K562 (cell line): ENCODE measurements around the gene MAST1. TPM values are rescaled to one million over a fixed set of nuclear protein-coding genes. Genes with fewer than 3 reads are reported as not detected.

Experiments
- ARID2 ChIP-seq: fragments of 450-650 bp; IDR thresholded peaks from 2 replicates; pipeline ENCODE4 v1.6.1; 2017; ENCODE audit warnings: antibody characterized with exemption, mild to moderate bottlenecking
- BRF1 ChIP-seq: IDR thresholded peaks from 3 replicates; pipeline ENCODE4 v1.6.1; 2011; ENCODE audit warnings: borderline replicate concordance, mild to moderate bottlenecking; ENCODE audit not compliant: insufficient read length; ENCODE audit errors: extremely low read depth
- COPS2 ChIP-seq: fragments of 450-650 bp; conservative IDR thresholded peaks from 2 replicates; pipeline ENCODE4 v1.6.1; 2016; ENCODE audit warnings: mild to moderate bottlenecking, moderate library complexity
- CTBP1 ChIP-seq: fragments of 450-650 bp; IDR thresholded peaks from 2 replicates; pipeline ENCODE4 v1.6.1; 2016; ENCODE audit warnings: borderline replicate concordance
- DNMT1 ChIP-seq: fragments of 450-650 bp; IDR thresholded peaks from 2 replicates; pipeline ENCODE4 v1.6.1; 2016; ENCODE audit warnings: antibody characterized with exemption, mild to moderate bottlenecking
- ESRRA ChIP-seq: fragments of 450-650 bp; IDR thresholded peaks from 2 replicates; pipeline ENCODE4 v1.6.1; 2014; ENCODE audit warnings: low read depth, mild to moderate bottlenecking, moderate library complexity, borderline replicate concordance
- MED1 ChIP-seq: sonication (generic); formaldehyde crosslinking; IDR thresholded peaks from 2 replicates; pipeline ENCODE4 v1.8.1; 2023; ENCODE audit warnings: missing genetic modification reagents, borderline replicate concordance
- NCOA2 ChIP-seq, 2 experiments: fragments of 450-650 bp; IDR thresholded peaks; 2 replicates each; pipeline ENCODE4 v1.6.1; 2018; ENCODE audit warnings: mild to moderate bottlenecking in 2 of 2, moderate library complexity in 1 of 2; ENCODE audit not compliant: partially characterized antibody in 2 of 2
- POLR3A ChIP-seq: IDR thresholded peaks from 2 replicates; pipeline ENCODE4 v1.6.1; 2011; ENCODE audit warnings: borderline replicate concordance, mild to moderate bottlenecking, moderate library complexity; ENCODE audit not compliant: insufficient read length, insufficient read depth; ENCODE audit errors: extremely low read depth
- PRMT5 ChIP-seq: sonication (generic); formaldehyde crosslinking; IDR thresholded peaks from 2 replicates; pipeline ENCODE4 v1.5.0; 2020; ENCODE audit warnings: missing genetic modification reagents
- SP1 ChIP-seq: sonication (generic); formaldehyde crosslinking; IDR thresholded peaks from 2 replicates; pipeline ENCODE4 v1.8.1; 2022; ENCODE audit warnings: mild to moderate bottlenecking, missing genetic modification reagents
- TAF15 ChIP-seq: fragments of 200-400 bp; formaldehyde crosslinking; IDR thresholded peaks from 2 replicates; pipeline ENCODE4 v1.6.1; 2017; ENCODE audit warnings: mild to moderate bottlenecking, low read depth, low read length, moderate library complexity
- TBL1XR1 ChIP-seq, 2 experiments: IDR thresholded peaks; 2 replicates each; pipeline ENCODE4 v1.6.1; 2012; ENCODE audit warnings: improper control_type of control experiment in 2 of 2, low read length in 2 of 2, mild to moderate bottlenecking in 1 of 2
- TEAD2 ChIP-seq: fragments of 450-650 bp; IDR thresholded peaks from 2 replicates; pipeline ENCODE4 v1.6.1; 2016; ENCODE audit warnings: missing genetic modification characterization, control low read depth, missing compliant biosample characterization
- TRIM24 ChIP-seq, 2 experiments: fragments of 450-650 bp; IDR thresholded peaks; 2 replicates each; pipeline ENCODE4 v1.6.1; 2016
- ZNF140 ChIP-seq: fragments of 250-450 bp; sonication (Bioruptor Pico); IDR thresholded peaks from 2 replicates; pipeline ENCODE4 v1.8.0; 2021; ENCODE audit warnings: moderate library complexity, mild to moderate bottlenecking, inconsistent platforms
- ZNF24 ChIP-seq: fragments of 450-650 bp; IDR thresholded peaks from 2 replicates; pipeline ENCODE4 v1.6.1; 2016
- ZNF253 ChIP-seq: fragments of 250-450 bp; sonication (Bioruptor Pico); conservative IDR thresholded peaks from 2 replicates; pipeline ENCODE4 v1.6.1; 2021; ENCODE audit warnings: mild to moderate bottlenecking
- ZNF324 ChIP-seq: fragments of 250-450 bp; sonication (Bioruptor Pico); IDR thresholded peaks from 2 replicates; pipeline ENCODE4 v1.4.0; 2020; ENCODE audit warnings: mild to moderate bottlenecking
- ZSCAN29 ChIP-seq: fragments of 450-650 bp; IDR thresholded peaks from 2 replicates; pipeline ENCODE4 v1.6.1; 2017
- polyA plus RNA-seq, 8 experiments: library from polyadenylated mRNA; depleted of rRNA in 4 of 8; stranded (reverse) in 5 of 8; unstranded in 3 of 8; fragments of >200 nt; fragmentation: Nextera tagmentation in 2 of 8; fragmentation: Illumina TruSeq in 1 of 8; extraction: Ambion mirVana in 2 of 8; extraction: Trizol in 1 of 8; gene quantifications; 2 replicates each; pipeline versions ENCODE4 v1.2.1 to v1.2.3, GENCODE V29; 2011 to 2014; ENCODE audit warnings: inconsistent platforms in 1 of 8, missing spikeins in 1 of 8
- total RNA-seq, 7 experiments: library from RNA; depleted of rRNA in 6 of 7; stranded (reverse); fragments of >200 nt in 6 of 7; fragmentation: Illumina TruSeq in 2 of 7; extraction: Trizol in 2 of 7; gene quantifications; 2 replicates each; pipeline versions ENCODE4 v1.2.1 to v1.2.3, GENCODE V29; 2011 to 2021; ENCODE audit warnings: low replicate concordance in 1 of 7
- TF ChIP-seq, protein P1 (sequence below): IDR thresholded peaks from 2 replicates; pipeline ENCODE4 v1.6.1; 2011; ENCODE audit warnings: borderline replicate concordance, low read depth, mild to moderate bottlenecking, moderate library complexity, low read length; ENCODE audit not compliant: insufficient read depth, poor library complexity, severe bottlenecking
- TF ChIP-seq, protein P2 (sequence below), 3 experiments: fragments of 200-800 bp in 1 of 3; sonication (Bioruptor generic) in 1 of 3; sonication (generic) in 1 of 3; formaldehyde crosslinking in 1 of 3; IDR thresholded peaks; 2 replicates each; pipeline versions ENCODE4 v1.6.1 to v1.8.0; 2016 to 2022; ENCODE audit warnings: mild to moderate bottlenecking in 2 of 3, missing compliant biosample characterization in 2 of 3, missing genetic modification characterization in 2 of 3, missing genetic modification reagents in 1 of 3
- TF ChIP-seq, protein P3 (sequence below): sonication (generic); formaldehyde crosslinking; IDR thresholded peaks from 2 replicates; pipeline ENCODE4 v1.8.0; 2022; ENCODE audit warnings: mild to moderate bottlenecking, missing genetic modification reagents
- TF ChIP-seq, protein P4 (sequence below): sonication (generic); formaldehyde crosslinking; IDR thresholded peaks from 2 replicates; pipeline ENCODE4 v1.8.0; 2022; ENCODE audit warnings: missing genetic modification reagents, mild to moderate bottlenecking, borderline replicate concordance

Gene MAST1
- total and polyA plus RNA-seq, 9 of the 15 experiments (the other 6 are each of a cell fraction or from before 2014, with no cell fraction given) = 0.48 to 10.3 (median 3.9) TPM

DNA sequence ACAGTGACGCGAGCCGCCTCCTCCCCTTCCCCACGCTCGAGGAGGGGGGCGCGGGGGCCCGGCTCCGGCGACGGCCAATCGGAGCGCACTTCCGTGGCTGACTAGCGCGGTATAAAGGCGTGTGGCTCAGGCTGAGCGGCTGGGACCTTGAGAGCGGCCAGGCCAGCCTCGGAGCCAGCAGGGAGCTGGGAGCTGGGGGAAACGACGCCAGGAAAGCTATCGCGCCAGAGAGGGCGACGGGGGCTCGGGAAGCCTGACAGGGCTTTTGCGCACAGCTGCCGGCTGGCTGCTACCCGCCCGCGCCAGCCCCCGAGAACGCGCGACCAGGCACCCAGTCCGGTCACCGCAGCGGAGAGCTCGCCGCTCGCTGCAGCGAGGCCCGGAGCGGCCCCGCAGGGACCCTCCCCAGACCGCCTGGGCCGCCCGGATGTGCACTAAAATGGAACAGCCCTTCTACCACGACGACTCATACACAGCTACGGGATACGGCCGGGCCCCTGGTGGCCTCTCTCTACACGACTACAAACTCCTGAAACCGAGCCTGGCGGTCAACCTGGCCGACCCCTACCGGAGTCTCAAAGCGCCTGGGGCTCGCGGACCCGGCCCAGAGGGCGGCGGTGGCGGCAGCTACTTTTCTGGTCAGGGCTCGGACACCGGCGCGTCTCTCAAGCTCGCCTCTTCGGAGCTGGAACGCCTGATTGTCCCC lies 46.8 kb upstream of the MAST1 start, which contains the start of gene JUNB (continued):
- TF ChIP-seq ZNF24 = no peak
- TF ChIP-seq, protein P1, sequence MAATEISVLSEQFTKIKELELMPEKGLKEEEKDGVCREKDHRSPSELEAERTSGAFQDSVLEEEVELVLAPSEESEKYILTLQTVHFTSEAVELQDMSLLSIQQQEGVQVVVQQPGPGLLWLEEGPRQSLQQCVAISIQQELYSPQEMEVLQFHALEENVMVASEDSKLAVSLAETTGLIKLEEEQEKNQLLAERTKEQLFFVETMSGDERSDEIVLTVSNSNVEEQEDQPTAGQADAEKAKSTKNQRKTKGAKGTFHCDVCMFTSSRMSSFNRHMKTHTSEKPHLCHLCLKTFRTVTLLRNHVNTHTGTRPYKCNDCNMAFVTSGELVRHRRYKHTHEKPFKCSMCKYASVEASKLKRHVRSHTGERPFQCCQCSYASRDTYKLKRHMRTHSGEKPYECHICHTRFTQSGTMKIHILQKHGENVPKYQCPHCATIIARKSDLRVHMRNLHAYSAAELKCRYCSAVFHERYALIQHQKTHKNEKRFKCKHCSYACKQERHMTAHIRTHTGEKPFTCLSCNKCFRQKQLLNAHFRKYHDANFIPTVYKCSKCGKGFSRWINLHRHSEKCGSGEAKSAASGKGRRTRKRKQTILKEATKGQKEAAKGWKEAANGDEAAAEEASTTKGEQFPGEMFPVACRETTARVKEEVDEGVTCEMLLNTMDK = peak; percentile 43
- TF ChIP-seq ZNF140 (CRISPR knock-in tag) = no peak
- no peak for TF ChIP-seq ZNF253 (CRISPR knock-in tag)
- no peak for TF ChIP-seq ZNF324 (CRISPR knock-in tag)
- peak; percentile 89 for TF ChIP-seq CTBP1
- TF ChIP-seq DNMT1 = no peak
- TF ChIP-seq TAF15 = no peak
- TF ChIP-seq, protein P2, sequence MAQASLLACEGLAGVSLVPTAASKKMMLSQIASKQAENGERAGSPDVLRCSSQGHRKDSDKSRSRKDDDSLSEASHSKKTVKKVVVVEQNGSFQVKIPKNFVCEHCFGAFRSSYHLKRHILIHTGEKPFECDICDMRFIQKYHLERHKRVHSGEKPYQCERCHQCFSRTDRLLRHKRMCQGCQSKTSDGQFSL (CRISPR knock-in tag; IDR thresholded peaks at IDR 0.05) = no peak
- TF ChIP-seq, protein P2 (tag; IDR thresholded peaks at IDR 0.05) = peak in 1 of 2 experiments; percentile 52; a peak in 2 of 4 replicates
- TF ChIP-seq TRIM24 (IDR thresholded peaks at IDR 0.05) = no peak; a peak in 1 of 4 replicates
- TF ChIP-seq TBL1XR1 (IDR thresholded peaks at IDR 0.05; ENCODE audit: low read length in 2 of 2) = peak; percentile 9 to 97; a peak in 3 of 4 replicates
- no peak for TF ChIP-seq TEAD2 (tag)
- TF ChIP-seq, protein P3, sequence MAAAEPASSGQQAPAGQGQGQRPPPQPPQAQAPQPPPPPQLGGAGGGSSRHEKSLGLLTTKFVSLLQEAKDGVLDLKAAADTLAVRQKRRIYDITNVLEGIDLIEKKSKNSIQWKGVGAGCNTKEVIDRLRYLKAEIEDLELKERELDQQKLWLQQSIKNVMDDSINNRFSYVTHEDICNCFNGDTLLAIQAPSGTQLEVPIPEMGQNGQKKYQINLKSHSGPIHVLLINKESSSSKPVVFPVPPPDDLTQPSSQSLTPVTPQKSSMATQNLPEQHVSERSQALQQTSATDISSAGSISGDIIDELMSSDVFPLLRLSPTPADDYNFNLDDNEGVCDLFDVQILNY = peak; percentile 83; the same call in 1 of the 2 replicates
- TF ChIP-seq ESRRA = peak; percentile 68; the same call in 1 of the 2 replicates
- TF ChIP-seq NCOA2 (IDR thresholded peaks at IDR 0.05; ENCODE audit: partially characterized antibody in 2 of 2) = no peak
- TF ChIP-seq POLR3A = no peak
- no peak for TF ChIP-seq PRMT5 (CRISPR knock-in tag)
- TF ChIP-seq COPS2 = no peak
- TF ChIP-seq ARID2 = no peak
- TF ChIP-seq MED1 = no peak
- no peak for TF ChIP-seq BRF1
- TF ChIP-seq ZSCAN29 = no peak
- TF ChIP-seq, protein P4, sequence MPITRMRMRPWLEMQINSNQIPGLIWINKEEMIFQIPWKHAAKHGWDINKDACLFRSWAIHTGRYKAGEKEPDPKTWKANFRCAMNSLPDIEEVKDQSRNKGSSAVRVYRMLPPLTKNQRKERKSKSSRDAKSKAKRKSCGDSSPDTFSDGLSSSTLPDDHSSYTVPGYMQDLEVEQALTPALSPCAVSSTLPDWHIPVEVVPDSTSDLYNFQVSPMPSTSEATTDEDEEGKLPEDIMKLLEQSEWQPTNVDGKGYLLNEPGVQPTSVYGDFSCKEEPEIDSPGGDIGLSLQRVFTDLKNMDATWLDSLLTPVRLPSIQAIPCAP = no peak; the same call in 1 of the 2 replicates
- peak; percentile 93 for TF ChIP-seq SP1
